ENCODE results near the gene KIDINS220.

KIDINS220 gene

DNA sequence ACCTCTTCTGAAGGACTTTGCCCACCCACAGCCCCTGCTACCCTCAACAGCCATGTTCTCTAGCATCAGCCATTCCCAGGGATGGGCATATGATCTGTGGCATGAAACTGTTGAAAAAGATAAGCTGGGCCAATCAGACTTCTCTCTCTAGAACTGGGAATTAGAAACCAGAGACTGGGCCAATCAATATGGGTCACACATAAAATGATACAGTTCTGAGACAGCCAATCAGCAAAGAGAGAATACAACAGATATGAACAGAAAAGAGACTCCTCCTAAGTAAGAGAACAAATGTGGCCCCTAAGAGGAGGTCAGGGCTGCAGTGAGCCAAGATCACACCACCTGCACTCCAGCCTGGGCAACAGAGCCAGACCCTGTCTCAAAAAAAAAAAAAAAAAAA lies 2.1 kb downstream of the KIDINS220 start:
- no peak for TF ChIP-seq EZH2 (IDR thresholded peaks at IDR 0.05; ENCODE audit: borderline replicate concordance, low read depth, low read length, severe bottlenecking)
- TF ChIP-seq, protein P1, sequence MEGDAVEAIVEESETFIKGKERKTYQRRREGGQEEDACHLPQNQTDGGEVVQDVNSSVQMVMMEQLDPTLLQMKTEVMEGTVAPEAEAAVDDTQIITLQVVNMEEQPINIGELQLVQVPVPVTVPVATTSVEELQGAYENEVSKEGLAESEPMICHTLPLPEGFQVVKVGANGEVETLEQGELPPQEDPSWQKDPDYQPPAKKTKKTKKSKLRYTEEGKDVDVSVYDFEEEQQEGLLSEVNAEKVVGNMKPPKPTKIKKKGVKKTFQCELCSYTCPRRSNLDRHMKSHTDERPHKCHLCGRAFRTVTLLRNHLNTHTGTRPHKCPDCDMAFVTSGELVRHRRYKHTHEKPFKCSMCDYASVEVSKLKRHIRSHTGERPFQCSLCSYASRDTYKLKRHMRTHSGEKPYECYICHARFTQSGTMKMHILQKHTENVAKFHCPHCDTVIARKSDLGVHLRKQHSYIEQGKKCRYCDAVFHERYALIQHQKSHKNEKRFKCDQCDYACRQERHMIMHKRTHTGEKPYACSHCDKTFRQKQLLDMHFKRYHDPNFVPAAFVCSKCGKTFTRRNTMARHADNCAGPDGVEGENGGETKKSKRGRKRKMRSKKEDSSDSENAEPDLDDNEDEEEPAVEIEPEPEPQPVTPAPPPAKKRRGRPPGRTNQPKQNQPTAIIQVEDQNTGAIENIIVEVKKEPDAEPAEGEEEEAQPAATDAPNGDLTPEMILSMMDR (IDR thresholded peaks at IDR 0.05; ENCODE audit: borderline replicate concordance, extremely low read depth, low read length, poor library complexity, severe bottlenecking) = no peak
- Histone ChIP-seq H2AFZ (ENCODE audit: low read depth, low read length) (no peak overlapping the region), H3K79me2 (ENCODE audit: insufficient read depth, low read length) (peaks cover 71% of the 10 kb centered on the region), H3K27me3 (ENCODE audit: insufficient read depth, low read length, poor library complexity) (no peaks in the 10 kb centered on the region), H3K4me1 (ENCODE audit: insufficient read depth, low read length) (peaks cover 33% of the 10 kb centered on the region), H4K20me1 (ENCODE audit: insufficient read depth, low read length) (peaks cover 29% of the 10 kb centered on the region; the same call in 1 of the 2 replicates), H3K9ac (ENCODE audit: low read depth, low read length) (no peak overlapping the region), H3K4me2 (ENCODE audit: insufficient read depth, low read length) (peak overlapping the region; percentile 97), H3K9me3 (ENCODE audit: insufficient read depth, low read length, severe bottlenecking) (no peaks in the 10 kb centered on the region), H3K36me3 (ENCODE audit: insufficient read depth, low read length) (no peaks in the 10 kb centered on the region), H3K4me3 (ENCODE audit: low read depth in 1 of 2, low read length in 2 of 2) (peak overlapping the region in 1 of 2 experiments; percentile 91; a peak in 1 of 4 replicates), H3K27ac (ENCODE audit: low read length) (no peak overlapping the region)
- DNase-seq (no peak), ATAC-seq (ENCODE audit: insufficient read depth, low read depth) (no peak)

DNA sequence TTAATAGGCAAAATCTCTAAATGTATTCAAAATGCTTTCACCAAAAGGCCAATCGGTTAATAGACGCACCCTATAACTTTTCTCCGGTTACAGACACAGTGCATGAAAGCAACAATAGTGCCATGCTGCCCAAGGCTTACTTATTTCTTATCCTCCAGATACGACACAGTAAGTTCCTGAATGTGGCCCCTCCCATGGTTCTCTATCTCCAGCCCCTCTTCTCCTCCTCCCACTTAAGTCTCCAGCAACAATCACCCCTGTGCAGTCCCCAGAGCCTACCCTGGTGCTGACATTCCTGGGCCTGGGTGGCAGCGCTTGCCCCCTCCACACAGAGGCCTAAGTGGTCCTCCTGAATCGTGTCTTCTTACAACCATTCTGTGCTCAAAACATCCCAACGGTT lies 3.6 kb downstream of the KIDINS220 start:
- Histone ChIP-seq H3K4me1 (ENCODE audit: insufficient read depth, low read length) (peaks cover 33% of the 10 kb centered on the region), H3K9me3 (ENCODE audit: insufficient read depth, low read length, severe bottlenecking) (no peaks in the 10 kb centered on the region), H4K20me1 (ENCODE audit: insufficient read depth, low read length) (peaks cover 34% of the 10 kb centered on the region; the same call in 1 of the 2 replicates), H3K9ac (ENCODE audit: low read depth, low read length) (no peak overlapping the region), H3K79me2 (ENCODE audit: insufficient read depth, low read length) (peaks cover 83% of the 10 kb centered on the region), H3K4me2 (ENCODE audit: insufficient read depth, low read length) (peak overlapping the region; percentile 40; the same call in 1 of the 2 replicates), H3K27ac (ENCODE audit: low read length) (no peak overlapping the region), H3K4me3 (ENCODE audit: low read depth in 1 of 2, low read length in 2 of 2) (no peak overlapping the region), H3K27me3 (ENCODE audit: insufficient read depth, low read length, poor library complexity) (no peaks in the 10 kb centered on the region), H3K36me3 (ENCODE audit: insufficient read depth, low read length) (no peaks in the 10 kb centered on the region), H2AFZ (ENCODE audit: low read depth, low read length) (no peak overlapping the region)
- TF ChIP-seq, protein P1 (IDR thresholded peaks at IDR 0.05; ENCODE audit: borderline replicate concordance, extremely low read depth, low read length, poor library complexity, severe bottlenecking) = no peak
- no peak for TF ChIP-seq EZH2 (IDR thresholded peaks at IDR 0.05; ENCODE audit: borderline replicate concordance, low read depth, low read length, severe bottlenecking)
- DNase-seq (no peak), ATAC-seq (ENCODE audit: insufficient read depth, low read depth) (no peak)

DNA sequence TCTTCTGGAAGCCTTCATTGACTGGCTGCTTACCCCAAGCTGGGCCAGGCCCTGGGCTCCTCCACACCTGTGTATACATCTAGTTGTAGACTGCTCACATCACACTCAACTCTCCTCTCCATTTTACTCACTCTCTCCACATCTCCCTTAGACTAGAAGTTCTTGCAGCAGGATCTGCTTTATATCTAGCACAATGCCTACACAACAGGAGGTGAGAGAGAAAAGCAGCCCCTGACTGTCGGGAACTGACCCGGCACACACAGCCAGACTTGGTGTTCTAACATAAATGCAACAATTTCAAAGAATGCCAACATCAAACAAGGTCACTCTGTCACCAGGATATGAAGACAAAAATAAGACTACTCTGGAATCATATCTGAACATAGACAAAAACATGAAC lies 5.9 kb downstream of the KIDINS220 start:
- no peak for TF ChIP-seq EZH2 (IDR thresholded peaks at IDR 0.05; ENCODE audit: borderline replicate concordance, low read depth, low read length, severe bottlenecking)
- TF ChIP-seq, protein P1 (IDR thresholded peaks at IDR 0.05; ENCODE audit: borderline replicate concordance, extremely low read depth, low read length, poor library complexity, severe bottlenecking) = no peak
- ATAC-seq (ENCODE audit: insufficient read depth, low read depth) (no peak), DNase-seq (no peak)
- no peaks in the 10 kb centered on the region for H3K27me3 ChIP-seq (ENCODE audit: insufficient read depth, low read length, poor library complexity)
- peaks cover 26% of the 10 kb centered on the region for H3K4me1 ChIP-seq (ENCODE audit: insufficient read depth, low read length)
- H3K36me3 ChIP-seq (ENCODE audit: insufficient read depth, low read length) = no peaks in the 10 kb centered on the region; the same call in 1 of the 2 replicates
- no peaks in the 10 kb centered on the region for H3K9me3 ChIP-seq (ENCODE audit: insufficient read depth, low read length, severe bottlenecking)
- H4K20me1 ChIP-seq (ENCODE audit: insufficient read depth, low read length) = peaks cover 45% of the 10 kb centered on the region
- H3K4me2 ChIP-seq (ENCODE audit: insufficient read depth, low read length) = no peak overlapping the region
- H3K27ac ChIP-seq (ENCODE audit: low read length) = no peak overlapping the region
- no peak overlapping the region for H3K4me3 ChIP-seq (ENCODE audit: low read depth in 1 of 2, low read length in 2 of 2)
- no peak overlapping the region for H3K9ac ChIP-seq (ENCODE audit: low read depth, low read length)
- no peak overlapping the region for H2AFZ ChIP-seq (ENCODE audit: low read depth, low read length)
- peaks cover 88% of the 10 kb centered on the region for H3K79me2 ChIP-seq (ENCODE audit: insufficient read depth, low read length)

DNA sequence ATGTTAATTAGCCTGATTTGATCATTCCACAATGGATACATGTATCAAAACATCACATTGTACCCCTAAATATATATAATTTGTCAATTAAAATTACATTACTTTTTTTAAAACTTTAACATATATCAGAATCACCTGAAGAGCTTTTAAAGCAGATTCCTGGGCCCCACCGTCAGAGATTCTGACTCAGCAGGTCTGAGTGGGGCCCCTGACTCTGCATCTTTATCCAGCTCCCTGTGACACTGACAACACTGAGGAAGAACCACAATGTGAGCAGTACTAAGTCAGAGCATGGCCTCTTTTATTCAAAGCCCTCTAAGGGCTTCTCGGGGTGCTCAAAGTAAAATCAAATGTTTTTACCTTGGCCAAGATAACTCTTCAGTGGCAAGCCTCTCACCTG lies 9.7 kb downstream of the KIDINS220 start:
- Histone ChIP-seq H3K4me2 (ENCODE audit: insufficient read depth, low read length) (no peak overlapping the region), H3K79me2 (ENCODE audit: insufficient read depth, low read length) (peaks cover 51% of the 10 kb centered on the region), H3K9ac (ENCODE audit: low read depth, low read length) (no peak overlapping the region), H2AFZ (ENCODE audit: low read depth, low read length) (no peak overlapping the region), H3K4me1 (ENCODE audit: insufficient read depth, low read length) (no peaks in the 10 kb centered on the region), H3K4me3 (ENCODE audit: low read depth in 1 of 2, low read length in 2 of 2) (no peak overlapping the region), H3K36me3 (ENCODE audit: insufficient read depth, low read length) (peaks cover 14% of the 10 kb centered on the region), H3K27me3 (ENCODE audit: insufficient read depth, low read length, poor library complexity) (no peaks in the 10 kb centered on the region), H4K20me1 (ENCODE audit: insufficient read depth, low read length) (peaks cover 30% of the 10 kb centered on the region), H3K9me3 (ENCODE audit: insufficient read depth, low read length, severe bottlenecking) (no peaks in the 10 kb centered on the region), H3K27ac (ENCODE audit: low read length) (no peak overlapping the region)
- ATAC-seq (ENCODE audit: insufficient read depth, low read depth) (no peak), DNase-seq (no peak)
- TF ChIP-seq, protein P1 (IDR thresholded peaks at IDR 0.05; ENCODE audit: borderline replicate concordance, extremely low read depth, low read length, poor library complexity, severe bottlenecking) = no peak
- no peak for TF ChIP-seq EZH2 (IDR thresholded peaks at IDR 0.05; ENCODE audit: borderline replicate concordance, low read depth, low read length, severe bottlenecking)
